K562 (cell line): ENCODE measurements around the gene SERPINE1. TPM values are rescaled to one million over a fixed set of nuclear protein-coding genes. Genes with fewer than 3 reads are reported as not detected.

Experiments used
- CREB3L1 ChIP-seq: fragments of 450-650 bp; IDR thresholded peaks from 2 replicates; pipeline ENCODE4 v1.6.1; 2014; ENCODE audit warnings: low read depth, mild to moderate bottlenecking, moderate library complexity, borderline replicate concordance
- ERF ChIP-seq: fragments of 450-650 bp; formaldehyde crosslinking; IDR thresholded peaks from 2 replicates; pipeline ENCODE4 v1.4.0; 2020; ENCODE audit warnings: mild to moderate bottlenecking, mixed read lengths
- FOS ChIP-seq: IDR thresholded peaks from 3 replicates; pipeline ENCODE4 v1.6.1; 2011; ENCODE audit not compliant: insufficient read length; ENCODE audit errors: extremely low read depth
- FOXK2 ChIP-seq, 2 experiments: fragments of 450-650 bp; IDR thresholded peaks in 1 of 2; conservative IDR thresholded peaks in 1 of 2; 2 replicates each; pipeline ENCODE4 v1.6.1; 2016; ENCODE audit warnings: low read depth in 2 of 2, mild to moderate bottlenecking in 1 of 2
- GABPA ChIP-seq: fragments of 200-800 bp; sonication (Bioruptor generic); conservative IDR thresholded peaks from 2 replicates; pipeline ENCODE4 v1.6.1; 2016; ENCODE audit warnings: low read depth, missing genetic modification characterization, missing compliant biosample characterization
- IRF1 ChIP-seq: sonication (generic); formaldehyde crosslinking; IDR thresholded peaks from 2 replicates; pipeline ENCODE4 v1.8.0; 2022; ENCODE audit warnings: missing genetic modification reagents, mild to moderate bottlenecking, borderline replicate concordance
- MAFF ChIP-seq: IDR thresholded peaks from 2 replicates; pipeline ENCODE4 v1.6.1; 2012; ENCODE audit warnings: low read length, improper control_type of control experiment
- MYC ChIP-seq, 2 experiments: fragments of 250-450 bp in 1 of 2; sonication (Bioruptor Pico) in 1 of 2; IDR thresholded peaks; 2 replicates each; pipeline versions ENCODE4 v1.5.1 to v1.6.1; 2012 to 2021; ENCODE audit warnings: low read depth in 2 of 2, borderline replicate concordance in 1 of 2, improper control_type of control experiment in 1 of 2, low read length in 1 of 2, mild to moderate bottlenecking in 1 of 2, moderate library complexity in 1 of 2
- NR2C2 ChIP-seq, 2 experiments: fragments of 200-800 bp in 1 of 2; sonication (Bioruptor generic) in 1 of 2; sonication (generic) in 1 of 2; formaldehyde crosslinking in 1 of 2; IDR thresholded peaks; 2 replicates each; pipeline versions ENCODE4 v1.6.1 to v1.8.0; 2016 to 2022; ENCODE audit warnings: mild to moderate bottlenecking in 1 of 2, missing compliant biosample characterization in 1 of 2, missing genetic modification characterization in 1 of 2, missing genetic modification reagents in 1 of 2
- SMARCE1 ChIP-seq: fragments of 450-650 bp; IDR thresholded peaks from 2 replicates; pipeline ENCODE4 v1.7.1; 2016; ENCODE audit warnings: mild to moderate bottlenecking
- TSHZ1 ChIP-seq: fragments of 250-450 bp; sonication (Bioruptor Pico); IDR thresholded peaks from 2 replicates; pipeline ENCODE4 v1.4.0; 2020; ENCODE audit warnings: mild to moderate bottlenecking, moderate library complexity
- U2AF2 ChIP-seq: fragments of 200-400 bp; formaldehyde crosslinking; optimal IDR thresholded peaks from 2 replicates; pipeline ENCODE3; 2017; ENCODE audit warnings: low read depth, mild to moderate bottlenecking, low read length
- ZFP36 ChIP-seq: fragments of 150-350 bp; IDR thresholded peaks from 2 replicates; pipeline ENCODE4 v1.6.1; 2018; ENCODE audit warnings: low read length, low read depth; ENCODE audit not compliant: partially characterized antibody
- ZNF24 ChIP-seq: fragments of 450-650 bp; IDR thresholded peaks from 2 replicates; pipeline ENCODE4 v1.6.1; 2016
- ZNF668 ChIP-seq: fragments of 250-450 bp; sonication (Bioruptor Pico); IDR thresholded peaks from 2 replicates; pipeline ENCODE4 v1.8.0; 2022; ENCODE audit warnings: mild to moderate bottlenecking, inconsistent platforms
- ZNF778 ChIP-seq: fragments of 450-650 bp; formaldehyde crosslinking; IDR thresholded peaks from 2 replicates; pipeline ENCODE4 v1.4.0; 2020; ENCODE audit warnings: mild to moderate bottlenecking, moderate library complexity
- polyA plus RNA-seq, 8 experiments: library from polyadenylated mRNA; depleted of rRNA in 4 of 8; stranded (reverse) in 5 of 8; unstranded in 3 of 8; fragments of >200 nt; fragmentation: Nextera tagmentation in 2 of 8; fragmentation: Illumina TruSeq in 1 of 8; extraction: Ambion mirVana in 2 of 8; extraction: Trizol in 1 of 8; gene quantifications; 2 replicates each; pipeline versions ENCODE4 v1.2.1 to v1.2.3, GENCODE V29; 2011 to 2014; ENCODE audit warnings: inconsistent platforms in 1 of 8, missing spikeins in 1 of 8
- total RNA-seq, 7 experiments: library from RNA; depleted of rRNA in 6 of 7; stranded (reverse); fragments of >200 nt in 6 of 7; fragmentation: Illumina TruSeq in 2 of 7; extraction: Trizol in 2 of 7; gene quantifications; 2 replicates each; pipeline versions ENCODE4 v1.2.1 to v1.2.3, GENCODE V29; 2011 to 2021; ENCODE audit warnings: low replicate concordance in 1 of 7
- TF ChIP-seq, protein P1 (sequence below): fragments of 250-450 bp; sonication (Bioruptor Pico); IDR thresholded peaks from 2 replicates; pipeline ENCODE4 v1.8.0; 2022; ENCODE audit warnings: inconsistent platforms
- TF ChIP-seq, protein P2 (sequence below): fragments of 250-450 bp; sonication (Bioruptor Pico); IDR thresholded peaks from 2 replicates; pipeline ENCODE4 v1.8.0; 2021; ENCODE audit warnings: borderline replicate concordance, mild to moderate bottlenecking, moderate library complexity; ENCODE audit not compliant: poor library complexity, severe bottlenecking

SERPINE1 gene
- total and polyA plus RNA-seq, 9 of the 15 experiments (the other 6 are each of a cell fraction or from before 2014, with no cell fraction given), result 0.22 to 4.8 (median 0.91) TPM

- no peak for TF ChIP-seq TSHZ1 (CRISPR knock-in tag)
- TF ChIP-seq CREB3L1, result no peak
- TF ChIP-seq FOXK2 (conservative IDR thresholded peaks at IDR 0.05 in 1 of 2, IDR thresholded peaks at IDR 0.05 in 1 of 2; ENCODE audit: low read depth in 2 of 2), result peak; percentile 93 to 95
- TF ChIP-seq MAFF, result peak; percentile 71
- TF ChIP-seq ZNF668 (CRISPR knock-in tag), result no peak
- TF ChIP-seq ZNF778 (CRISPR knock-in tag), result no peak
- 0 out of 2 replicates have a peak, but pooled peaks have one; percentile 24 for TF ChIP-seq MYC (IDR thresholded peaks at IDR 0.05; ENCODE audit: low read depth, low read length)
- TF ChIP-seq MYC (CRISPR knock-in tag; IDR thresholded peaks at IDR 0.05; ENCODE audit: borderline replicate concordance, low read depth), result no peak
- TF ChIP-seq NR2C2 (CRISPR knock-in tag; IDR thresholded peaks at IDR 0.05), result no peak
- TF ChIP-seq NR2C2 (tag; IDR thresholded peaks at IDR 0.05), result peak; percentile 15; the same call in 1 of the 2 replicates
- no peak for TF ChIP-seq GABPA (tag)
- no peak for TF ChIP-seq ZNF24
- TF ChIP-seq, protein P1, sequence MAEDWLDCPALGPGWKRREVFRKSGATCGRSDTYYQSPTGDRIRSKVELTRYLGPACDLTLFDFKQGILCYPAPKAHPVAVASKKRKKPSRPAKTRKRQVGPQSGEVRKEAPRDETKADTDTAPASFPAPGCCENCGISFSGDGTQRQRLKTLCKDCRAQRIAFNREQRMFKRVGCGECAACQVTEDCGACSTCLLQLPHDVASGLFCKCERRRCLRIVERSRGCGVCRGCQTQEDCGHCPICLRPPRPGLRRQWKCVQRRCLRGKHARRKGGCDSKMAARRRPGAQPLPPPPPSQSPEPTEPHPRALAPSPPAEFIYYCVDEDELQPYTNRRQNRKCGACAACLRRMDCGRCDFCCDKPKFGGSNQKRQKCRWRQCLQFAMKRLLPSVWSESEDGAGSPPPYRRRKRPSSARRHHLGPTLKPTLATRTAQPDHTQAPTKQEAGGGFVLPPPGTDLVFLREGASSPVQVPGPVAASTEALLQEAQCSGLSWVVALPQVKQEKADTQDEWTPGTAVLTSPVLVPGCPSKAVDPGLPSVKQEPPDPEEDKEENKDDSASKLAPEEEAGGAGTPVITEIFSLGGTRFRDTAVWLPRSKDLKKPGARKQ, result no peak
- no peak for TF ChIP-seq U2AF2
- no peak for TF ChIP-seq IRF1 (CRISPR knock-in tag)
- TF ChIP-seq, protein P2, sequence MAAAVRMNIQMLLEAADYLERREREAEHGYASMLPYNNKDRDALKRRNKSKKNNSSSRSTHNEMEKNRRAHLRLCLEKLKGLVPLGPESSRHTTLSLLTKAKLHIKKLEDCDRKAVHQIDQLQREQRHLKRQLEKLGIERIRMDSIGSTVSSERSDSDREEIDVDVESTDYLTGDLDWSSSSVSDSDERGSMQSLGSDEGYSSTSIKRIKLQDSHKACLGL, result no peak
- no peak for TF ChIP-seq SMARCE1
- no peak for TF ChIP-seq ERF
- TF ChIP-seq FOS, result no peak
- TF ChIP-seq ZFP36, result no peak
Measured at GRCh38 chr7:101156866-101157589, 30.1 kb downstream of the SERPINE1 start (continued).
